GM19043 (cell line): ENCODE data around the gene CADPS.
A peak's percentile ranks its signal among the peaks of the same experiment; 100 is the strongest.

Experiments
- ATAC-seq: cut with Tn5 transposase; IDR thresholded peaks from one replicate; pipeline ENCODE4 v1.9.1; 2021; ENCODE audit warnings: low read depth; ENCODE audit not compliant: unreplicated experiment

CADPS gene

GRCh38 chr3:62700357-62700756, 174.9 kb downstream of the CADPS start:
- no peak for ATAC-seq

- no peak for ATAC-seq
Measured at GRCh38 chr3:62699728-62700127, 175.5 kb downstream of the CADPS start.

- no peak for ATAC-seq
Measured at GRCh38 chr3:62696011-62696410, 179.2 kb downstream of the CADPS start.

- no peak for ATAC-seq
Measured at GRCh38 chr3:62688812-62689211, 186.4 kb downstream of the CADPS start.

- ATAC-seq = no peak
Measured at GRCh38 chr3:62688050-62688449, 187.2 kb downstream of the CADPS start.

- no peak for ATAC-seq
Measured at GRCh38 chr3:62686503-62687294, 188.5 kb downstream of the CADPS start.

GRCh38 chr3:62682826-62683225, 192.4 kb downstream of the CADPS start:
- ATAC-seq = no peak

GRCh38 chr3:62679988-62680387, 195.2 kb downstream of the CADPS start:
- ATAC-seq = no peak

GRCh38 chr3:62678841-62679240, 196.4 kb downstream of the CADPS start:
- no peak for ATAC-seq

- no peak for ATAC-seq
Measured at GRCh38 chr3:62677926-62678325, 197.3 kb downstream of the CADPS start.

GRCh38 chr3:62676689-62677271, 198.4 kb downstream of the CADPS start:
- no peak for ATAC-seq

- ATAC-seq = no peak
Measured at GRCh38 chr3:62675492-62675891, 199.7 kb downstream of the CADPS start.

- no peak for ATAC-seq
Measured at GRCh38 chr3:62672988-62673313, 202.3 kb downstream of the CADPS start.

- peak; percentile 79 for ATAC-seq
Measured at GRCh38 chr3:62672270-62672987, 202.8 kb downstream of the CADPS start.

GRCh38 chr3:62670351-62670750, 204.9 kb downstream of the CADPS start:
- no peak for ATAC-seq

- ATAC-seq = no peak
Measured at GRCh38 chr3:62669161-62669560, 206.1 kb downstream of the CADPS start.

- ATAC-seq = no peak
Measured at GRCh38 chr3:62667714-62668113, 207.5 kb downstream of the CADPS start.

- peak; percentile 85 for ATAC-seq
Measured at GRCh38 chr3:62665627-62666437, 209.4 kb downstream of the CADPS start.

GRCh38 chr3:62662677-62663076, 212.5 kb downstream of the CADPS start:
- no peak for ATAC-seq

- no peak for ATAC-seq
Measured at GRCh38 chr3:62659660-62660059, 215.6 kb downstream of the CADPS start.

- ATAC-seq = no peak
Measured at GRCh38 chr3:62655691-62656063, 219.5 kb downstream of the CADPS start.
